T follicular helper cell (primary cell): ENCODE data around the gene HPS1.

Experiments
- DNase-seq: peaks from one replicate; pipeline ENCODE4 v3.0.0-alpha.2; 2020; ENCODE audit warnings: low read depth

The HPS1 gene

GRCh38 chr10:98411166-98411565, 35.6 kb downstream of the HPS1 start:
- no peak for DNase-seq

- DNase-seq: no peak
These were observed 36.0 kb downstream of the HPS1 start for GRCh38 chr10:98410759-98411158.

- DNase-seq: no peak
These were observed 36.5 kb downstream of the HPS1 start for GRCh38 chr10:98410135-98410743.

GRCh38 chr10:98408799-98409198, 37.9 kb downstream of the HPS1 start:
- DNase-seq: no peak

GRCh38 chr10:98407744-98408241, 38.9 kb downstream of the HPS1 start:
- DNase-seq: no peak

- no peak for DNase-seq
These were observed 39.6 kb downstream of the HPS1 start for GRCh38 chr10:98407017-98407743.

- DNase-seq: no peak
These were observed 41.3 kb downstream of the HPS1 start for GRCh38 chr10:98405422-98405821.

- DNase-seq: no peak
These were observed 42.0 kb downstream of the HPS1 start for GRCh38 chr10:98404571-98405359.

- no peak for DNase-seq
These were observed 42.8 kb downstream of the HPS1 start for GRCh38 chr10:98403812-98404504.

- no peak for DNase-seq
These were observed 43.6 kb downstream of the HPS1 start for GRCh38 chr10:98402931-98403718.

- DNase-seq: no peak
These were observed 44.3 kb downstream of the HPS1 start for GRCh38 chr10:98402478-98402877.

- no peak for DNase-seq
These were observed 46.3 kb downstream of the HPS1 start for GRCh38 chr10:98400482-98400881.

GRCh38 chr10:98399784-98400183, 47.0 kb downstream of the HPS1 start:
- DNase-seq: no peak

GRCh38 chr10:98397089-98397600, 49.6 kb downstream of the HPS1 start:
- no peak for DNase-seq

- DNase-seq: no peak
These were observed 50.4 kb downstream of the HPS1 start for GRCh38 chr10:98396096-98397063.

GRCh38 chr10:98394851-98395440, 51.8 kb downstream of the HPS1 start:
- DNase-seq: no peak

- no peak for DNase-seq
These were observed 55.1 kb downstream of the HPS1 start for GRCh38 chr10:98391578-98391991.

- no peak for DNase-seq
These were observed 55.7 kb downstream of the HPS1 start for GRCh38 chr10:98391065-98391464.

- no peak for DNase-seq
These were observed 56.3 kb downstream of the HPS1 start for GRCh38 chr10:98390406-98390805.
